D721Med (cell line): ENCODE results near the gene AP5Z1.

ENCODE experiments used
- DNase-seq: peaks from one replicate; pipeline ENCODE4 v3.0.0; 2011; ENCODE audit warnings: low spot score; ENCODE audit not compliant: insufficient read length
- FAIRE-seq: peaks from 2 replicates; lab custom pipeline; 2011; peaks lifted over from hg19 to GRCh38; lab: Jason Lieb, UNC
- CTCF ChIP-seq: IDR thresholded peaks from 2 replicates; pipeline ENCODE4 v1.5.1; 2012; ENCODE audit warnings: mild to moderate bottlenecking, control low read depth; ENCODE audit not compliant: insufficient read depth; ENCODE audit errors: missing control alignments

Gene AP5Z1

GRCh38 chr7:4739528-4739992, 35.9 kb upstream of the AP5Z1 start:
- FAIRE-seq = no peak
- no peak for DNase-seq
- TF ChIP-seq CTCF = no peak

GRCh38 chr7:4740796-4741195, 34.6 kb upstream of the AP5Z1 start:
- TF ChIP-seq CTCF = no peak
- FAIRE-seq (no peak), DNase-seq (no peak)

- FAIRE-seq = no peak
- DNase-seq = no peak
Measured at GRCh38 chr7:4742051-4742573, 33.3 kb upstream of the AP5Z1 start.

GRCh38 chr7:4742852-4743251, 32.6 kb upstream of the AP5Z1 start:
- DNase-seq (no peak), FAIRE-seq (no peak)
- no peak for TF ChIP-seq CTCF

More at GRCh38 chr7:4742051-4742573, 33.3 kb upstream of the AP5Z1 start:
- no peak for TF ChIP-seq CTCF

GRCh38 chr7:4744391-4745264, 30.8 kb upstream of the AP5Z1 start:
- DNase-seq (peak; percentile 91), FAIRE-seq (no peak)
- no peak for TF ChIP-seq CTCF

- no peak for DNase-seq
- no peak for TF ChIP-seq CTCF
- no peak for FAIRE-seq
Measured at GRCh38 chr7:4745265-4745919, 30.0 kb upstream of the AP5Z1 start.
